Liver (tissue), 9 donors: ENCODE measurements around the gene SLC51A. TPM values are rescaled to one million over a fixed set of nuclear protein-coding genes. Genes with fewer than 3 reads are reported as not detected.

ENCODE experiments used
- DNase-seq: peaks from one replicate; pipeline ENCODE4 v3.0.0-alpha.2; 2017; ENCODE audit warnings: low spot score
- H3K27ac ChIP-seq, 2 donors: one replicate each; pipeline ENCODE4 v1.7.0; 2013; ENCODE audit warnings: inconsistent platforms in 2 of 2, low read length in 2 of 2, control low read depth in 1 of 2, low read depth in 1 of 2, mild to moderate bottlenecking in 1 of 2
- H3K27me3 ChIP-seq, 4 donors: one replicate each; pipeline versions ENCODE4 v1.6.1 to v1.7.0; 2013; ENCODE audit warnings: low read length in 3 of 4, inconsistent platforms in 1 of 4, mild to moderate bottlenecking in 1 of 4, moderate library complexity in 1 of 4; ENCODE audit not compliant: control insufficient read depth in 4 of 4, insufficient read depth in 4 of 4
- H3K36me3 ChIP-seq, 4 donors: one replicate each; pipeline versions ENCODE4 v1.6.1 to v1.7.0; 2013; ENCODE audit warnings: low read length in 3 of 4, mild to moderate bottlenecking in 3 of 4, low read depth in 1 of 4, moderate library complexity in 1 of 4; ENCODE audit not compliant: control insufficient read depth in 4 of 4, insufficient read depth in 3 of 4
- H3K4me1 ChIP-seq, 4 donors: one replicate each; pipeline versions ENCODE4 v1.6.1 to v1.7.0; 2013; ENCODE audit warnings: low read length in 3 of 4, mild to moderate bottlenecking in 3 of 4, moderate library complexity in 1 of 4; ENCODE audit not compliant: control insufficient read depth in 4 of 4, insufficient read depth in 4 of 4
- H3K4me3 ChIP-seq, 3 donors: one replicate each; pipeline versions ENCODE4 v1.6.1 to v1.7.0; 2013; ENCODE audit warnings: low read length in 3 of 3, control low read depth in 1 of 3, low read depth in 1 of 3, mild to moderate bottlenecking in 1 of 3
- H3K9ac ChIP-seq, 2 donors: one replicate each; pipeline ENCODE4 v1.7.0; 2013; ENCODE audit warnings: low read length in 2 of 2, mild to moderate bottlenecking in 2 of 2, moderate library complexity in 2 of 2, control low read depth in 1 of 2, low read depth in 1 of 2
- H3K9me3 ChIP-seq, 4 donors: one replicate each; pipeline versions ENCODE4 v1.6.1 to v1.7.0; 2013; ENCODE audit warnings: low read length in 3 of 4; ENCODE audit not compliant: control insufficient read depth in 4 of 4
- CTCF ChIP-seq: fragments of 150-350 bp; IDR thresholded peaks from 2 replicates; pipeline ENCODE4 v1.5.1; 2017; ENCODE audit warnings: improper control_type of control experiment, low read depth, low read length; ENCODE audit not compliant: missing input control
- EGR1 ChIP-seq, 2 donors: IDR thresholded peaks; 2 replicates each; pipeline ENCODE4 v1.6.1; 2016 to 2018; ENCODE audit warnings: antibody characterized with exemption in 2 of 2, low read depth in 2 of 2
- GABPA ChIP-seq, 2 donors: IDR thresholded peaks in 1 of 2; conservative IDR thresholded peaks in 1 of 2; 2 replicates each; pipeline ENCODE4 v1.6.1; 2016; ENCODE audit warnings: antibody characterized with exemption in 2 of 2, mild to moderate bottlenecking in 1 of 2, moderate library complexity in 1 of 2
- HNF4A ChIP-seq, 2 donors: conservative IDR thresholded peaks; 2 replicates each; pipeline ENCODE4 v1.6.1; 2016; ENCODE audit warnings: antibody characterized with exemption in 2 of 2, mild to moderate bottlenecking in 2 of 2
- JUND ChIP-seq, 2 donors: IDR thresholded peaks; 2 replicates each; pipeline ENCODE4 v1.6.1; 2016; ENCODE audit warnings: antibody characterized with exemption in 2 of 2
- MAX ChIP-seq: IDR thresholded peaks from 2 replicates; pipeline ENCODE4 v1.6.1; 2016; ENCODE audit warnings: antibody characterized with exemption
- NR2F2 ChIP-seq: IDR thresholded peaks from 2 replicates; pipeline ENCODE4 v1.6.1; 2016; ENCODE audit warnings: antibody characterized with exemption
- RAD21 ChIP-seq, 2 donors: IDR thresholded peaks; 2 replicates each; pipeline ENCODE4 v1.6.1; 2016; ENCODE audit warnings: antibody characterized with exemption in 2 of 2, mild to moderate bottlenecking in 2 of 2
- RXRA ChIP-seq, 2 donors: IDR thresholded peaks; 2 replicates each; pipeline ENCODE4 v1.6.1; 2017 to 2018; ENCODE audit warnings: antibody characterized with exemption in 2 of 2, mild to moderate bottlenecking in 1 of 2
- SP1 ChIP-seq: IDR thresholded peaks from 2 replicates; pipeline ENCODE4 v1.6.1; 2018; ENCODE audit warnings: antibody characterized with exemption, mild to moderate bottlenecking
- YY1 ChIP-seq: IDR thresholded peaks from 2 replicates; pipeline ENCODE4 v1.6.1; 2016; ENCODE audit warnings: antibody characterized with exemption, mild to moderate bottlenecking
- WGBS: extraction: QIAGEN DNeasy Blood & Tissue Kit; methylation state at CpG from one replicate; pipeline ENCODE4 v1.1.7; 2013; 5-methylcytosine and 5-hydroxymethylcytosine counted together
- polyA plus RNA-seq, 2 donors: library from polyadenylated mRNA; stranded (reverse) in 1 of 2; unstranded in 1 of 2; fragments of 200-250 nt in 1 of 2; fragments of >200 nt in 1 of 2; fragmentation: Nextera tagmentation in 1 of 2; extraction: Ambion mirVana in 1 of 2; gene quantifications; one replicate each; pipeline versions ENCODE4 v1.2.1 to v1.2.3, GENCODE V29; 2013 to 2015
- total RNA-seq, 2 donors: library from RNA; depleted of rRNA; stranded (reverse); fragments of >200 nt; gene quantifications; one replicate each; pipeline ENCODE4 v1.2.3, GENCODE V29; 2014
- TF ChIP-seq, protein P1 (sequence below): IDR thresholded peaks from 2 replicates; pipeline ENCODE4 v1.6.1; 2016; ENCODE audit warnings: antibody characterized with exemption
- TF ChIP-seq, protein P2 (sequence below): IDR thresholded peaks from 2 replicates; pipeline ENCODE4 v1.6.1; 2016; ENCODE audit warnings: antibody characterized with exemption, mild to moderate bottlenecking
- donor health status: healthy.
- donor health status: healthy.
- donor health status: healthy.
- donor health status: healthy.
- donor health status: healthy.

Gene SLC51A
- total and polyA plus RNA-seq, 4 donors = 19.9 to 52.5 (median 46.1) TPM

GRCh38 chr3:196220587-196220986 is 4.3 kb downstream of the SLC51A start:
- no peak for DNase-seq
- no peaks in the 10 kb centered on the region for H3K27me3 ChIP-seq
- no peak overlapping the region for H3K9ac ChIP-seq
- peaks cover 0 to 10% (median 4%) of the 10 kb centered on the region in 4 donors for H3K36me3 ChIP-seq
- no peak overlapping the region for H3K27ac ChIP-seq
- H3K9me3 ChIP-seq = no peaks in the 10 kb centered on the region
- no peak overlapping the region for H3K4me3 ChIP-seq
- 81% methylated on average over 10 of the region's 10 CpGs for WGBS
- TF ChIP-seq NR2F2 = no peak
- no peak for TF ChIP-seq EGR1 (IDR thresholded peaks at IDR 0.05; ENCODE audit: low read depth in 2 of 2)
- no peak for TF ChIP-seq HNF4A (conservative IDR thresholded peaks at IDR 0.05)
- no peak for TF ChIP-seq RXRA (IDR thresholded peaks at IDR 0.05)
- TF ChIP-seq, protein P1, sequence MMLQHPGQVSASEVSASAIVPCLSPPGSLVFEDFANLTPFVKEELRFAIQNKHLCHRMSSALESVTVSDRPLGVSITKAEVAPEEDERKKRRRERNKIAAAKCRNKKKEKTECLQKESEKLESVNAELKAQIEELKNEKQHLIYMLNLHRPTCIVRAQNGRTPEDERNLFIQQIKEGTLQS = no peak
- TF ChIP-seq MAX = no peak
- TF ChIP-seq RAD21 (IDR thresholded peaks at IDR 0.05) = no peak
- no peak for TF ChIP-seq YY1
- TF ChIP-seq SP1 = no peak
- TF ChIP-seq, protein P2, sequence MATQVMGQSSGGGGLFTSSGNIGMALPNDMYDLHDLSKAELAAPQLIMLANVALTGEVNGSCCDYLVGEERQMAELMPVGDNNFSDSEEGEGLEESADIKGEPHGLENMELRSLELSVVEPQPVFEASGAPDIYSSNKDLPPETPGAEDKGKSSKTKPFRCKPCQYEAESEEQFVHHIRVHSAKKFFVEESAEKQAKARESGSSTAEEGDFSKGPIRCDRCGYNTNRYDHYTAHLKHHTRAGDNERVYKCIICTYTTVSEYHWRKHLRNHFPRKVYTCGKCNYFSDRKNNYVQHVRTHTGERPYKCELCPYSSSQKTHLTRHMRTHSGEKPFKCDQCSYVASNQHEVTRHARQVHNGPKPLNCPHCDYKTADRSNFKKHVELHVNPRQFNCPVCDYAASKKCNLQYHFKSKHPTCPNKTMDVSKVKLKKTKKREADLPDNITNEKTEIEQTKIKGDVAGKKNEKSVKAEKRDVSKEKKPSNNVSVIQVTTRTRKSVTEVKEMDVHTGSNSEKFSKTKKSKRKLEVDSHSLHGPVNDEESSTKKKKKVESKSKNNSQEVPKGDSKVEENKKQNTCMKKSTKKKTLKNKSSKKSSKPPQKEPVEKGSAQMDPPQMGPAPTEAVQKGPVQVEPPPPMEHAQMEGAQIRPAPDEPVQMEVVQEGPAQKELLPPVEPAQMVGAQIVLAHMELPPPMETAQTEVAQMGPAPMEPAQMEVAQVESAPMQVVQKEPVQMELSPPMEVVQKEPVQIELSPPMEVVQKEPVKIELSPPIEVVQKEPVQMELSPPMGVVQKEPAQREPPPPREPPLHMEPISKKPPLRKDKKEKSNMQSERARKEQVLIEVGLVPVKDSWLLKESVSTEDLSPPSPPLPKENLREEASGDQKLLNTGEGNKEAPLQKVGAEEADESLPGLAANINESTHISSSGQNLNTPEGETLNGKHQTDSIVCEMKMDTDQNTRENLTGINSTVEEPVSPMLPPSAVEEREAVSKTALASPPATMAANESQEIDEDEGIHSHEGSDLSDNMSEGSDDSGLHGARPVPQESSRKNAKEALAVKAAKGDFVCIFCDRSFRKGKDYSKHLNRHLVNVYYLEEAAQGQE = no peak
- peaks cover 12 to 30% (median 19%) of the 10 kb centered on the region in 4 donors for H3K4me1 ChIP-seq

- 82% methylated on average over 7 of the region's 7 CpGs for WGBS
- H3K27ac ChIP-seq = no peak overlapping the region
- no peak overlapping the region for H3K4me3 ChIP-seq
Measured at GRCh38 chr3:196220991-196221390, 4.7 kb downstream of the SLC51A start.

More at GRCh38 chr3:196220991-196221390, 4.7 kb downstream of the SLC51A start:
- DNase-seq = no peak
- TF ChIP-seq JUND (IDR thresholded peaks at IDR 0.05) = no peak
- no peak for TF ChIP-seq CTCF
- TF ChIP-seq YY1 = no peak
- no peak for TF ChIP-seq GABPA (IDR thresholded peaks at IDR 0.05 in 1 of 2, conservative IDR thresholded peaks at IDR 0.05 in 1 of 2)
- Histone ChIP-seq H3K9me3 (no peaks in the 10 kb centered on the region), H3K36me3 (peaks cover 0 to 13% (median 5%) of the 10 kb centered on the region in 4 donors), H3K4me1 (peaks cover 10 to 26% (median 16%) of the 10 kb centered on the region in 4 donors), H3K9ac (no peak overlapping the region), H3K27me3 (no peaks in the 10 kb centered on the region)
